OCI-LY1 (cell line): Measurements from ENCODE around the gene EGFL8.

Source experiments
- EZH2 ChIP-seq: fragments of 200-600 bp; sonication (generic), shearing (Covaris generic); IDR thresholded peaks from 2 replicates; pipeline ENCODE4 v1.8.0; 2017; ENCODE audit warnings: borderline replicate concordance, mixed run types, mild to moderate bottlenecking, antibody characterized with exemption, low read length, moderate library complexity, mixed read lengths
- TF ChIP-seq, protein P1 (sequence below): fragments of 200-600 bp; sonication (generic), shearing (Covaris generic); IDR thresholded peaks from 2 replicates; pipeline ENCODE4 v1.5.1; 2017; ENCODE audit warnings: mild to moderate bottlenecking, antibody characterized with exemption, low read length, moderate library complexity, mixed read lengths

DNA sequence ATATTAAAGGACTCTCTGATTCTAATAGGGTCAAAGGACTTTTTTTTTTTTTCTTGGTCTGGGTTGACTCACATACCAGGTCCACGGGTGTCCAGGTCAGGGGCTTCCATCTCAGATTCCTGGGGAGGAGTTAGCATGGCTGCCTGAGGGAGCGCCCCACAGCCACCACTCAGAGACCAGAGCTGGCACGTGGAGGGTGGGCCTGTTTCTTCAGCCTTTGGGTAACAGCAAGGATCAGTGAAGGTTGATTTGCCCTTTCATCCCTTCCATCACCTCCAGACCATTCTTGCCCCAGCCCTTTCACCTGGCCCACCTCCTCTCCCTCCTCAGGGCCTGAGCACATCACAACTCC lies 33.9 kb downstream of the EGFL8 start:
- TF ChIP-seq, protein P1, sequence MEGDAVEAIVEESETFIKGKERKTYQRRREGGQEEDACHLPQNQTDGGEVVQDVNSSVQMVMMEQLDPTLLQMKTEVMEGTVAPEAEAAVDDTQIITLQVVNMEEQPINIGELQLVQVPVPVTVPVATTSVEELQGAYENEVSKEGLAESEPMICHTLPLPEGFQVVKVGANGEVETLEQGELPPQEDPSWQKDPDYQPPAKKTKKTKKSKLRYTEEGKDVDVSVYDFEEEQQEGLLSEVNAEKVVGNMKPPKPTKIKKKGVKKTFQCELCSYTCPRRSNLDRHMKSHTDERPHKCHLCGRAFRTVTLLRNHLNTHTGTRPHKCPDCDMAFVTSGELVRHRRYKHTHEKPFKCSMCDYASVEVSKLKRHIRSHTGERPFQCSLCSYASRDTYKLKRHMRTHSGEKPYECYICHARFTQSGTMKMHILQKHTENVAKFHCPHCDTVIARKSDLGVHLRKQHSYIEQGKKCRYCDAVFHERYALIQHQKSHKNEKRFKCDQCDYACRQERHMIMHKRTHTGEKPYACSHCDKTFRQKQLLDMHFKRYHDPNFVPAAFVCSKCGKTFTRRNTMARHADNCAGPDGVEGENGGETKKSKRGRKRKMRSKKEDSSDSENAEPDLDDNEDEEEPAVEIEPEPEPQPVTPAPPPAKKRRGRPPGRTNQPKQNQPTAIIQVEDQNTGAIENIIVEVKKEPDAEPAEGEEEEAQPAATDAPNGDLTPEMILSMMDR = no peak
- no peak for TF ChIP-seq EZH2
